HG02981 (cell line): ENCODE data around the gene JUNB.

Experiments
- ATAC-seq: cut with Tn5 transposase; IDR thresholded peaks from one replicate; pipeline ENCODE4 v1.9.1; 2021; ENCODE audit warnings: mild to moderate bottlenecking, moderate library complexity; ENCODE audit not compliant: unreplicated experiment

Gene JUNB

GRCh38 chr19:12791345-12792050 lies at the start of gene JUNB:
TSS of gene JUNB (plus strand) at chr19:12791486. CDS start at chr19:12791772, 286 bp downstream.
- ATAC-seq, result peak; percentile 29

DNA sequence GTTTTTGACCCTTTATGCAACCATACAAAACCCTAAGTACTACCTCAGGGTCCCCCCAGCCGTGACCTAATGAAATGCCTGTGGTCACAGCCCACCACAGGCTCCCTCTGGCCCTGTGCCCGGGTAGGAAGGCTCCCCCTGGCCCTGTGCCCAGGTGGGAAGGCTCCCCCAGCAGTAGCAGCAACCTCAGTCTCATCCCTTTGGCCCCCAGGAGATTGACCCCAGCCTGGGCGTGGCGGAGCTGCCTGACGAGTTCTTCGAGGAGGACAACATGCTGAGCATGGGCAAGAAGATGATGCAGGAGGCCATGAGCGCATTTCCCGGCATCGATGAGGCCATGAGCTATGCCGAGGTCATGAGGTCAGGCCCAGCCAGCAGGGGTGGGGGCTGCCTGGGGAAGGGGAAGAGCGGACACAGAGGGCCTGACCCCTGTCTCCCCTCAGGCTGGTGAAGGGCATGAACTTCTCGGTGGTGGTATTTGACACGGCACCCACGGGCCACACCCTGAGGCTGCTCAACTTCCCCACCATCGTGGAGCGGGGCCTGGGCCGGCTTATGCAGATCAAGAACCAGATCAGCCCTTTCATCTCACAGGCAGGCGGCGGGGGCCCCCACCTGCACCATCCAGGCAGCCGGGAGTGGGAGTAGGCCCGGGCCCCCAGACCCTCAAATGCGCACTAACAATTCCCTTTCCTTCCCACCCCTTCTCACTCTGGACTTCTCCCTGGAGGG lies 46.0 kb upstream of the JUNB start:
- no peak for ATAC-seq

- no peak for ATAC-seq
Observed at GRCh38 chr19:12748489-12748888, 42.8 kb upstream of the JUNB start.

- ATAC-seq, result no peak
Observed at GRCh38 chr19:12749938-12750521, 41.3 kb upstream of the JUNB start.

DNA sequence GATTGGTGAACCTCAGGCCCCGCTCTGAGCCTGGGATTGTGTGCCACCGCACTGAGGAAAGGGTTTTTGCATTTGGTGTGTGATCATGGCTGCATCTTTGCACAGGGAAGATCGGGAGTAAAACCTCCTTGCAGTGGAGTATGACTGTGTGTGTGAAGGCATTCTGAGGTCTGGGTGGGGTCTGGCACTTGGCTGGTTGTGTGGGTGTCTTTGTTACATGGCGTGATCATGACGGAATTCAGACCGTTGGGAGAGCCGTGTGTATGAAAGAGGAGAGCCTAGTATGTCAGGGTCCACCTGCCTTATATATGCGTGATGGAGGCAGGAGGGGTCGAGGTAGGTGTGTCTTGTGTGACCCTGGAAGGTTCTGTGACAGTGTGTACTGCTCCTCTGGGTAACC lies 40.4 kb upstream of the JUNB start:
- ATAC-seq, result no peak

DNA sequence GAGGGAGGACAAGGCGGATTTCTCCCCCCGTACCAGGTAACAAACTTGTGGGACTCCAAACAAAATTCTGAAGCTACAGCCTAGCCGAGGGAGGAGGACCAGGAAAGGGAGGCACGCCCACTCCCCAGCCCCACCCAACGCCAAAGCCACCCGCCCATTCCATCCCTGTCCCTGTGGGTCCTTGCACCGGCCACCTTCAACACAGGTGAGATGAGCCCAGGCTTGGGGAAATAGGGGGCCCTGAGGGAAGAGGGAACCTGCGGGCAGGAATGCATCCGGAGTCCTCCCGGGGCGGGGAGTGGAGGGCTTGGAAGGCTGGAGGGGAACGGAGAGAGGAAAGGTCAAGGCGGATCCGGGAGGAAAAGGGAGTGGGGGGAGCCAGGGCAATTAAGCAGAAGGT lies 39.7 kb upstream of the JUNB start, which contains the start of gene BEST2:
Gene BEST2, plus strand, starts transcription at position 157 of the 400 bp plus-strand sequence. CDS start 802 bp downstream, outside the sequence.
- ATAC-seq, result no peak

DNA sequence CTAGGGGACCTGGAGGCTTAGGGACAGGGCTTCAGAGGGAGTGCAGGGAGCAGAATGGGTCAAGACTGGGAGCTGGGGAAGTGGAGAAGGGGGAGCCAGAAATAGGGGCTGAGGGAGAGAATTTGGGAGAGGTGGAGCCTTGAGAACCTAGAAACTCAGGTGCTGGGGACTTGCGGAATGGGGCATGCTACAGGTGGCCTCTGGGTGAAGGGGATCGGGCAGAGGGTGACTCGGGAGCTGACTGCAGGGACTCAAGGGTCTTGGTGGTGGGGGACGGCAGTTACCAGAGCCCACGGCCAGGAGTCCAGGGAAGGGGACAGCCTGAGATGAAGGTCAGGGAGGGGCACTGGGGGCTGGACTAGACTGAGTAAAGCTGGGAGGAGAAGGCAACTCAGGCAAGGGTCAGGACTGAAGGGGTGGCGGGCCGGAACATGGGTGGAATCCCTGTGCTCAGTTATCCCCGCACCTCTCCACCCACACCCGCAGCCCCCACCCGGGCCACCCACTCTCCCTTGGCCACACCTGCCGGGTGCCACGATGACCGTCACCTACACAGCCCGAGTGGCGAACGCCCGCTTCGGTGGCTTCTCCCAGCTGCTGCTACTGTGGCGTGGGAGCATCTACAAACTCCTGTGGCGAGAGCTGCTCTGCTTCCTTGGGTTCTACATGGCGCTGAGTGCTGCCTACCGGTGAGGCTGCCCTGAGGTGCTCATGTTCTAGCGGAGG lies 39.1 kb upstream of the JUNB start:
- ATAC-seq, result no peak

GRCh38 chr19:12754465-12755196 lies 36.7 kb upstream of the JUNB start:
- no peak for ATAC-seq

DNA sequence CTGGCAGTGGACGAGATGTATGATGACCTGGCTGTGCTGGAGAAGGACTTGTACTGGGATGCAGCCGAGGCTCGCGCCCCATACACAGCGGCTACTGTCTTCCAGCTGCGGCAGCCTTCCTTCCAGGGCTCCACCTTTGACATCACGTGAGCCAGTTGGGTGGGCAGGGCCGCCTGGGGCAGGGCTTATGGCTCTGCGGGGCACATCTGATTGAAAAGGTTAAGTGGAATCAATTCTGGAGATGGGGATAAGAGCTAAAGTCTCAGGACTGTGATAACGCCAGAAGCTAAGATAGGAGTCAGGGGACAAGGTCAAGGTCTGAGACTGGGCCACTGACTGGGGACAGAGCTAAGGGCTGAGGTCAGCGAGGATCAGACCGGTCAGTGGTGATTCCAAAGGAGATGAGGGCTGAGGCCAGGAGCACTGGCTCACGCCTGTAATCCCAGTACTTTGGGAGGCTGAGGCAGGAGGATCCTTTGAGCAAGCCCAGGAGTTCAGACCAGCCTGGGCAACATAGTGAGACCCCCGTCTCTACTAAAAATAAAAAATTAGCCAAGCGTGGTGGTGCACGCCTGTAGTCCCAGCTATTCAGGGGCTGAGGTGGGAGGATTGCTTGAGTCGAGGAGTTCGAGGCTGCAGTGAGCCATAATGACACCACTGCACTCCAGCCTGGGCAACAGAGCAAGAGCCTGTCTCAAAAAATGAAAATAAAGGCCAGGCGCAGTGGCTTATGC lies 35.0 kb upstream of the JUNB start:
- ATAC-seq, result no peak

DNA sequence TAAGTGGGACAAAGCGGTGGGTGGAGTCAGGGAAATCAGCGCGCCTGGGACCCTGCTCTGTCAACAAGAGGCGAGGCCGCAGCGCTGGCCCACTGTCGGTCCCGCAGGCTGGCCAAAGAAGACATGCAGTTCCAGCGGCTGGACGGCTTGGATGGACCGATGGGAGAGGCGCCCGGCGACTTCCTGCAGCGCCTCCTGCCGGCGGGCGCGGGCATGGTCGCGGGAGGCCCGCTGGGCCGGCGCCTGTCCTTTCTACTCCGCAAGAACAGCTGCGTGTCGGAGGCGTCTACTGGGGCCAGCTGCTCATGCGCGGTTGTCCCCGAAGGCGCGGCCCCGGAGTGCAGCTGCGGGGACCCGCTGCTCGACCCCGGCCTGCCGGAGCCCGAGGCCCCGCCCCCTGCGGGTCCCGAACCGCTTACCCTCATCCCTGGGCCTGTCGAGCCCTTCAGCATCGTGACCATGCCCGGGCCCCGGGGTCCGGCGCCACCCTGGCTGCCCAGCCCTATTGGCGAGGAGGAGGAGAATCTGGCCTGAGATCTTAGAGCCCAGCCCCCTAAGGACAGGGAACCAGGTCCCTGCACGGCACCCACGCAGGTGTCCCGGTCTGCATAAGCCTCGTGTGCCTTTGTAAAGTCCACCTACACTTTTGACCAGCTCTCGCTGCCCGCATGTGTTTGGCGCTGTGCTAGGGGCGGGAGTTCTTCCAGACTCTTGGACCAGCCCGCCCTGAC lies 33.6 kb upstream of the JUNB start:
- no peak for ATAC-seq

DNA sequence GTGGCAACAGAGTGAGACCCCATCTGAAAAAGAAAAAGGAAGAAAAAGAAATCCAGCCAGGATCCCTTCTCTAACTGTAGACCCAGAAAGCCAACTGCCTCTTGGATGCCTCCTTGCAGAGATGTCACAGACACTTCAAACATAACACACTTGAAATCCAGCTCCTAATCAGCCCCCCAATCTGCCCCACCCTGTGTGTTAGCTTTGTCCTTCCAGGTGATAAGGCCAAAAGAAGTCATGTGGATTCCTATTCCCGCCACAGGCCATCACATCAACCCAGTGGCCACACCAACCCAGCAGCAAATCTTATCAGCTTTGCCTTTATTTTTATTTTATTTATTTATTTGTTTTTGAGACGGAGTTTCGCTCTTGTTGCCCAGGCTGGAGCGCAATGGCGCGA lies 31.6 kb upstream of the JUNB start:
- ATAC-seq, result no peak

- ATAC-seq, result no peak
Observed at GRCh38 chr19:12763100-12763499, 28.2 kb upstream of the JUNB start.

GRCh38 chr19:12764698-12765097 lies 26.6 kb upstream of the JUNB start:
- ATAC-seq, result no peak

DNA sequence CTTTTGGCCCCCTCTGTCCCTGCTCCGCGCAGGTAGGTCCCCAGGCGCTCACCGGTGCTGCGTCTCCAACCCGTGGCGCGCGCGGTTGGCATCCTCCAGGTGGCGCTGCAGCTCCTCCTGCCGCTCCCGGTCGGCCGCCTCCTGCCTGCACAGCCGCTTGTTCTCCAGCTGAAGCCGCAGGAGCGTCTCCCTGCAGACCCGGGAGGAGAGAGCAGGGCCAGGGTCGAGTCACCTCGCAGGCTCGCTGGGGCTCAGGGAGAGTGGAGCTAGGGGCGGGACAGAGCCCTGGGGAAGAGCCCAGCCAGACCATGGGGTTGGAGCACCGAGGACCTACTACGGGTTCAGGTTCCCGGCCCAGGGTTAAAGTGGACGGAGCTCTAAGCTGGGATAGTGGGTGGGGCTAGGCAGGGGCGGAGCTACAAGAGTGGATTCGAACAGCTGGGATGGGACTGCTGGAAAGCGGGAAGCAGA lies 25.2 kb upstream of the JUNB start:
- ATAC-seq, result no peak

GRCh38 chr19:12767150-12767549 lies 24.1 kb upstream of the JUNB start:
- no peak for ATAC-seq

DNA sequence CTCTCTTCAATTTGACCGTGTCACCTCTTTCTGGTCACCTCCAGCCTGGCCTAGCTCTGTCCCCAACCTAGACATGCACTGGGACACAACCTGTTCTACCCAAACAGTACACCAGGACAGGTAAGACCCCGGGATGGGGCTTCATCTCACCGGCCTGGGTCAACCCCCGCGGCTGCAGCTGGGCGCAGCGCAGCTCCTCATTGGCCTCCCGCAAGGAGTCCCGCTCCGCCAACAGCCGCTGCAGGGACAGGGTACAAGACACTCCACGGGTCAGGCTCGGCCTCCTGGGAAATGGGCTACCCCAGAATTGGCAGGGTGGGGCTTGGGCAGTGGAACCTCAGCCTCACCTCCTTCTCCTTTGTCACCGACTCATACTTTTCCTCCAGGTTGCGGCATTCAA lies 23.6 kb upstream of the JUNB start:
- ATAC-seq, result no peak

GRCh38 chr19:12769689-12770088 lies 21.6 kb upstream of the JUNB start:
- no peak for ATAC-seq

DNA sequence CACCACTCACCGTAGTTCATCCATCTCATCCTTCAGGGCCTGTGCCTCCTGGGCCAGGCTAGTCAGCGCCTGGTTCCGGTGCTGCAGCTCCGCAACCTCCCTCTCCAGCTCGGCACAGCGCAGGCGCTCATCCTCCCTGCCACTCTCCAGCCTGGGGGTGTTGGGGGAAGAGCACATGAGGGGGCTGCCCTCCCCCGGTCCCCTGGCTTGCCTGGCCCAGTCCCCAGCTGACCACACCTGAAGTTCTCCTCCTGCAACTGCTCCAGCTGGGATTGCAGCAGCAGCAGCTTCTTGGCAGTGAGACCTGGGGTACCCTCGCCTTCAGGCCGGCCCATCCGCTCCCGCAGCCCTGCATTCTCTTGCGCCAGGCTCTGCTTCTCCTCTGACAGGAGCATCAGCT lies 20.4 kb upstream of the JUNB start:
- ATAC-seq, result no peak

DNA sequence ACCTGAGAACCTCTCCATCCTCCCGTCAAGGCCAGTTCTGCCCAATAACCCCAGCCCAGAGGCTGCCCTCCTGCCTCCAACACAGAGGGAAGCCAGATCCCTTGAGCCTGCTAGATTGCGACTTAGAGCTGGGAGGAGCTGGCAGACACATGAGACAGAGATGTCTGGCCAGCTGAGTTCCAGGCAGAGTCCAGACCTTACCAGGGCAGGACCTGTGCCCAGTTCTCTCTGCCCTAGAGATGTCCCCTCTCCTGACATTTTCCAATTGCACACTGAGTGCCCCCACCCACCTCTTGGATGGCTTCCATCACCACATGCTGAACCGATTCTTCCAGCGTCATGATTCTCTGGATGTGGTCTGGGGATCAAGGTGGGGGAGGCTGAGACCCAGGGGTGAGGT lies 19.0 kb upstream of the JUNB start:
- ATAC-seq, result no peak
